H1 (cell line): Measurements from ENCODE around the gene HDAC3. TPM values are rescaled to one million over a fixed set of nuclear protein-coding genes. Genes with fewer than 3 reads are reported as not detected.
A peak's percentile ranks its signal among the peaks of the same experiment; 100 is the strongest.

ENCODE experiments used
- CTCF ChIA-PET: fragments of 300-600 bp; sonication (Branson Sonifier 250); formaldehyde crosslinking; loops from one replicate; lab custom pipeline; 2021; ENCODE audit not compliant: partially characterized antibody; lab: Charles Lee
- POLR2A ChIA-PET: fragments of 300-600 bp; sonication (Branson Sonifier 250); formaldehyde crosslinking; loops from one replicate; lab custom pipeline; 2021; ENCODE audit warnings: inconsistent platforms; ENCODE audit not compliant: partially characterized antibody; lab: Charles Lee
- DNase-seq, 2 experiments: peaks; one replicate each; pipeline versions ENCODE4 v3.0.0 to v3.0.0-alpha.2; 2010 to 2022; ENCODE audit warnings: low spot score in 2 of 2, low read depth in 1 of 2, mixed read lengths in 1 of 2
- FAIRE-seq: peaks from 2 replicates; lab custom pipeline; 2011; peaks lifted over from hg19 to GRCh38; lab: Jason Lieb, UNC
- H2AFZ ChIP-seq: 2 replicates; pipeline ENCODE4 v1.8.1; 2012; ENCODE audit warnings: low read length, inconsistent platforms
- H2AK5ac ChIP-seq: 2 replicates; pipeline ENCODE4 v1.6.1; 2013; ENCODE audit warnings: low read depth, low read length
- H2BK120ac ChIP-seq: replicated peaks from 2 replicates; pipeline ENCODE3; 2013; ENCODE audit warnings: low read depth, low read length, inconsistent platforms
- H2BK12ac ChIP-seq: 2 replicates; pipeline ENCODE4 v1.6.1; 2013; ENCODE audit warnings: low read depth, low read length
- H2BK15ac ChIP-seq: 2 replicates; pipeline ENCODE4 v1.6.1; 2013; ENCODE audit warnings: low read length
- H2BK20ac ChIP-seq: 2 replicates; pipeline ENCODE4 v1.6.1; 2013; ENCODE audit warnings: low read length
- H2BK5ac ChIP-seq: 2 replicates; pipeline ENCODE4 v1.6.1; 2013; ENCODE audit warnings: low read depth, low read length
- H3K14ac ChIP-seq: 2 replicates; pipeline ENCODE4 v1.6.1; 2013; ENCODE audit warnings: inconsistent platforms; ENCODE audit not compliant: insufficient read length
- H3K18ac ChIP-seq: 2 replicates; pipeline ENCODE4 v1.6.1; 2013; ENCODE audit warnings: low read length; ENCODE audit errors: extremely low read depth
- H3K23ac ChIP-seq: 2 replicates; pipeline ENCODE4 v1.6.1; 2013; ENCODE audit warnings: inconsistent platforms; ENCODE audit not compliant: insufficient read length
- H3K23me2 ChIP-seq: 2 replicates; pipeline ENCODE4 v1.6.1; 2013; ENCODE audit warnings: low read depth, low read length
- H3K27ac ChIP-seq: 2 replicates; pipeline ENCODE4 v1.6.1; 2011; ENCODE audit warnings: low read depth, low read length, inconsistent platforms
- H3K27me3 ChIP-seq, 4 experiments: replicated peaks in 1 of 4; 1 replicate in 1 of 4; 2 replicates in 3 of 4; pipeline versions ENCODE4 v1.6.1 to v1.8.1; 2011 to 2013; ENCODE audit warnings: low read length in 3 of 4, mild to moderate bottlenecking in 3 of 4, inconsistent platforms in 2 of 4, mixed read lengths in 2 of 4, moderate library complexity in 1 of 4; ENCODE audit not compliant: control insufficient read depth in 3 of 4, insufficient read depth in 3 of 4; ENCODE audit errors: extremely low read depth in 1 of 4
- H3K36me3 ChIP-seq, 4 experiments: 2 replicates each; pipeline versions ENCODE4 v1.6.1 to v1.8.1; 2011 to 2013; ENCODE audit warnings: mild to moderate bottlenecking in 4 of 4, low read length in 3 of 4, moderate library complexity in 2 of 4, control low read depth in 1 of 4, inconsistent platforms in 1 of 4; ENCODE audit not compliant: insufficient read depth in 4 of 4, control insufficient read depth in 2 of 4
- H3K4ac ChIP-seq: replicated peaks from 2 replicates; pipeline ENCODE3; 2013; ENCODE audit warnings: low read length, low read depth, mixed read lengths, inconsistent platforms; ENCODE audit not compliant: insufficient read length
- H3K4me1 ChIP-seq, 4 experiments: replicated peaks in 1 of 4; 1 replicate in 1 of 4; 2 replicates in 3 of 4; pipeline versions ENCODE4 v1.6.1 to v1.8.1; 2011 to 2013; ENCODE audit warnings: low read length in 3 of 4, inconsistent platforms in 2 of 4, mixed read lengths in 1 of 4; ENCODE audit not compliant: insufficient read depth in 4 of 4, control insufficient read depth in 3 of 4
- H3K4me2 ChIP-seq, 2 experiments: 2 replicates each; pipeline versions ENCODE4 v1.6.1 to v1.8.1; 2011 to 2013; ENCODE audit warnings: low read depth in 2 of 2, low read length in 2 of 2, control low read depth in 1 of 2, inconsistent platforms in 1 of 2, mild to moderate bottlenecking in 1 of 2; ENCODE audit not compliant: insufficient read depth in 1 of 2
- H3K4me3 ChIP-seq, 4 experiments: fragments of 200-600, 300-600 bp in 1 of 4; sonication (generic), shearing (Covaris generic), sonication (Bioruptor Twin) in 1 of 4; 2 replicates each; pipeline versions ENCODE4 v1.5.1 to v1.8.1; 2011 to 2016; ENCODE audit warnings: low read length in 4 of 4, low read depth in 3 of 4, control low read depth in 2 of 4, inconsistent platforms in 2 of 4, mild to moderate bottlenecking in 2 of 4, mixed read lengths in 1 of 4, moderate library complexity in 1 of 4; ENCODE audit not compliant: insufficient read depth in 2 of 4; ENCODE audit errors: extremely low read depth in 1 of 4
- H3K56ac ChIP-seq: replicated peaks from 2 replicates; pipeline ENCODE3; 2013; ENCODE audit warnings: low read depth, mild to moderate bottlenecking, mixed read lengths, low read length, inconsistent platforms; ENCODE audit not compliant: insufficient read length
- H3K79me1 ChIP-seq: 2 replicates; pipeline ENCODE4 v1.6.1; 2013; ENCODE audit warnings: low read depth, low read length, control low read depth
- H3K79me2 ChIP-seq, 2 experiments: 2 replicates each; pipeline versions ENCODE4 v1.6.1 to v1.8.1; 2012 to 2013; ENCODE audit warnings: low read length in 2 of 2, mild to moderate bottlenecking in 2 of 2, inconsistent platforms in 1 of 2; ENCODE audit not compliant: insufficient read depth in 2 of 2, control insufficient read depth in 1 of 2
- H3K9ac ChIP-seq, 4 experiments: replicated peaks in 1 of 4; 1 replicate in 1 of 4; 2 replicates in 3 of 4; pipeline versions ENCODE4 v1.6.1 to v1.8.1; 2011 to 2013; ENCODE audit warnings: low read depth in 3 of 4, low read length in 3 of 4, control low read depth in 2 of 4, mild to moderate bottlenecking in 2 of 4, moderate library complexity in 2 of 4, inconsistent platforms in 1 of 4; ENCODE audit errors: extremely low read depth in 1 of 4
- H3K9me3 ChIP-seq, 2 experiments: 2 replicates each; pipeline versions ENCODE4 v1.6.1 to v1.8.1; 2012 to 2013; ENCODE audit warnings: mild to moderate bottlenecking in 2 of 2, moderate library complexity in 2 of 2, control low read depth in 1 of 2, inconsistent platforms in 1 of 2, low read depth in 1 of 2, low read length in 1 of 2, mixed read lengths in 1 of 2; ENCODE audit not compliant: insufficient read depth in 2 of 2
- H4K20me1 ChIP-seq, 2 experiments: replicated peaks in 1 of 2; 2 replicates each; pipeline versions ENCODE3 to v1.8.1; 2011 to 2013; ENCODE audit warnings: inconsistent platforms in 2 of 2, low read length in 2 of 2, mild to moderate bottlenecking in 1 of 2; ENCODE audit not compliant: insufficient read depth in 2 of 2, control insufficient read depth in 1 of 2
- H4K5ac ChIP-seq: 2 replicates; pipeline ENCODE4 v1.6.1; 2013; ENCODE audit warnings: low read length, low read depth, mixed read lengths, inconsistent platforms; ENCODE audit not compliant: insufficient read length
- H4K8ac ChIP-seq: 2 replicates; pipeline ENCODE4 v1.8.0; 2013; ENCODE audit warnings: mild to moderate bottlenecking, moderate library complexity, low read length, inconsistent platforms; ENCODE audit not compliant: insufficient read depth; ENCODE audit errors: extremely low read depth
- H4K91ac ChIP-seq: replicated peaks from 2 replicates; pipeline ENCODE3; 2013; ENCODE audit warnings: low read length, mixed read lengths, inconsistent platforms; ENCODE audit not compliant: insufficient read length
- EZH2 ChIP-seq: fragments of 200-600 bp; sonication (generic); IDR thresholded peaks from 2 replicates; pipeline ENCODE4 v1.7.1; 2012; ENCODE audit warnings: low read depth, mild to moderate bottlenecking, moderate library complexity, low read length, inconsistent platforms; ENCODE audit not compliant: severe bottlenecking
- PHF8 ChIP-seq: fragments of 200-600 bp; sonication (generic); conservative IDR thresholded peaks from 2 replicates; pipeline ENCODE4 v1.7.1; 2012; ENCODE audit warnings: low read depth, mild to moderate bottlenecking, inconsistent platforms, low read length, moderate library complexity
- SP1 ChIP-seq: IDR thresholded peaks from 2 replicates; pipeline ENCODE4 v1.6.1; 2011; ENCODE audit warnings: low read depth, low read length
- WGBS, 2 experiments: shearing (Covaris generic) in 1 of 2; methylation state at CpG; one replicate each; pipeline versions ENCODE4 v1.1.6 to v1.1.7; 2013 to 2015; ENCODE audit warnings: low lambda C conversion rate in 2 of 2, mixed read lengths in 2 of 2, inconsistent platforms in 1 of 2, low coverage in 1 of 2, missing lambda C conversion rate in 1 of 2; ENCODE audit not compliant: insufficient replicate concordance in 2 of 2, insufficient coverage in 1 of 2, insufficient read length in 1 of 2; ENCODE audit errors: extremely low coverage in 1 of 2, missing lambda C conversion rate in 1 of 2; 5-methylcytosine and 5-hydroxymethylcytosine counted together
- polyA plus RNA-seq, 7 experiments: library from polyadenylated mRNA; depleted of rRNA in 3 of 7; stranded (reverse) in 5 of 7; unstranded in 2 of 7; fragments of >200 nt in 5 of 7; fragments of 200-250 nt in 2 of 7; gene quantifications; 1 replicate in 5 of 7; 2 replicates in 1 of 7; 4 replicates in 1 of 7; pipeline versions ENCODE4 v1.2.1 to v1.2.3, GENCODE V29; 2011 to 2013; ENCODE audit warnings: missing spikeins in 2 of 7, mixed read lengths in 2 of 7
- total RNA-seq: library from RNA; stranded (reverse); fragmentation: NEBNext Ultra II Directional; extraction: Animal tissue kit (Norgen Biotek cat#: 25700); gene quantifications from 2 replicates; pipeline ENCODE4 v1.2.1, GENCODE V29; 2021

HDAC3 gene
- total and polyA plus RNA-seq, 2 of the 8 experiments (the other 6 are each of a cell fraction or from before 2014, with no cell fraction given), result 99.0 to 120 TPM

GRCh38 chr5:141650851-141651727 lies 14.4 kb upstream of the HDAC3 start, which contains the start of gene FCHSD1:
TSS of gene FCHSD1 (minus strand) at chr5:141651418. CDS start at chr5:141651368, 50 bp downstream.
- H3K4me1 ChIP-seq, result peaks cover 2 to 8% (median 6%) of the 10 kb centered on the region in 4 experiments; a peak in 6 of 7 replicates
- H3K79me2 ChIP-seq, result no peaks in the 10 kb centered on the region
- H3K4me2 ChIP-seq, result peak within 1 kb of the TSS; percentile 90 to 97
- H3K27me3 ChIP-seq, result no peaks in the 10 kb centered on the region; a peak in 1 of 7 replicates
- peak within 1 kb of the TSS; percentile 43 to 83 (median 67) for H3K4me3 ChIP-seq
- no peak within 1 kb of the TSS for H2BK15ac ChIP-seq
- ChIA-PET CTCF (interaction anchor here (0.7 to 1.8 kb wide), 14 partner anchors 8 to 361 kb away, joined by 3 to 7 read pairs (median 4); partner anchors contain the start of genes DIAPH1, GNPDA1, HDAC3 and RELL2), POLR2A (interaction anchor here (0.6 to 7.3 kb wide), 17 partner anchors 9 to 227 kb away, joined by 3 to 96 read pairs (median 4); partner anchors contain the start of genes ARAP3, DIAPH1, HDAC3 and PCDH1)
- no peak within 1 kb of the TSS for H4K8ac ChIP-seq
- peak within 1 kb of the TSS; percentile 8 to 61 (median 24); a peak in 5 of 7 replicates for H3K9ac ChIP-seq
- H4K20me1 ChIP-seq, result peaks cover 2 to 3% of the 10 kb centered on the region in 2 experiments
- peaks cover 3% of the 10 kb centered on the region; the same call in 1 of the 2 replicates for H3K79me1 ChIP-seq
- no peak within 1 kb of the TSS for H3K14ac ChIP-seq
- H3K9me3 ChIP-seq, result no peaks in the 10 kb centered on the region
- no peak within 1 kb of the TSS for H3K23ac ChIP-seq
- H3K18ac ChIP-seq, result no peak within 1 kb of the TSS
- 0 out of 2 replicates have a peak within 1 kb of the TSS, but pooled peaks have one; percentile 22 for H2BK5ac ChIP-seq
- H2AK5ac ChIP-seq, result no peak within 1 kb of the TSS
- no peak within 1 kb of the TSS for H3K56ac ChIP-seq
- no peak for FAIRE-seq
- H4K91ac ChIP-seq, result peak within 1 kb of the TSS; percentile 17
- H2AFZ ChIP-seq, result peak within 1 kb of the TSS; percentile 72; the same call in 1 of the 2 replicates
- H3K27ac ChIP-seq, result no peak within 1 kb of the TSS
- H4K5ac ChIP-seq, result no peak within 1 kb of the TSS
- H2BK20ac ChIP-seq, result no peak within 1 kb of the TSS
- peaks cover 0 to 16% (median 8%) of the 10 kb centered on the region in 4 experiments; a peak in 4 of 8 replicates for H3K36me3 ChIP-seq
- 5% methylated on average over 16 of the region's 50 CpGs; no CpG with 5 or more reads in 1 of the 2 experiments for WGBS, 2 experiments
- peaks cover 3% of the 10 kb centered on the region; the same call in 1 of the 2 replicates for H3K23me2 ChIP-seq
- peak within 1 kb of the TSS; percentile 56; the same call in 1 of the 2 replicates for H2BK12ac ChIP-seq
- DNase-seq, result peak; percentile 66 to 95
- no peak within 1 kb of the TSS for H2BK120ac ChIP-seq
- H3K4ac ChIP-seq, result peak within 1 kb of the TSS; percentile 2
- TF ChIP-seq SP1 (no peak), PHF8 (peak; percentile 61), EZH2 (no peak)
